Right lobe of liver (tissue), 6 donors: ENCODE data around the gene ITGAD. TPM values are rescaled to one million over a fixed set of nuclear protein-coding genes. Genes with fewer than 3 reads are reported as not detected.

ENCODE experiments used
- ATAC-seq, 4 donors: fragments of 200-7000 bp; cut with Tn5 transposase; one replicate each; pipeline ENCODE4 v1.9.1; 2020; ENCODE audit warnings: mild to moderate bottlenecking in 4 of 4, moderate library complexity in 4 of 4
- DNase-seq, 3 donors: peaks; one replicate each; pipeline ENCODE4 v3.0.0-alpha.2; 2020
- H3K27ac ChIP-seq, 3 donors: fragments of 200-600 bp; one replicate each; pipeline ENCODE4 v1.8.0; 2022
- H3K27me3 ChIP-seq, 2 donors: fragments of 200-600 bp; one replicate each; pipeline ENCODE4 v1.8.0; 2022
- H3K36me3 ChIP-seq, 4 donors: fragments of 200-600 bp; sonication (generic) in 1 of 4; one replicate each; pipeline versions ENCODE4 v1.5.1 to v1.8.0; 2017 to 2022; ENCODE audit warnings: control low read depth in 1 of 4
- H3K4me1 ChIP-seq, 4 donors: fragments of 200-600 bp; sonication (generic) in 1 of 4; one replicate each; pipeline versions ENCODE4 v1.5.1 to v1.8.0; 2017 to 2022; ENCODE audit warnings: control low read depth in 1 of 4
- H3K4me3 ChIP-seq, 3 donors: fragments of 200-600 bp; one replicate each; pipeline ENCODE4 v1.8.0; 2022
- H3K9me3 ChIP-seq, 4 donors: fragments of 200-600 bp; sonication (generic) in 1 of 4; one replicate each; pipeline versions ENCODE4 v1.5.1 to v1.8.0; 2017 to 2022; ENCODE audit warnings: control low read depth in 1 of 4
- CTCF ChIP-seq, 4 donors: fragments of 200-600 bp in 3 of 4; fragments of 450-650 bp in 1 of 4; IDR thresholded peaks; one replicate each; pipeline versions ENCODE4 v1.5.1 to v1.8.0; 2016 to 2022; ENCODE audit warnings: antibody characterized with exemption in 4 of 4, mild to moderate bottlenecking in 2 of 4
- POLR2A ChIP-seq: fragments of 450-650 bp; IDR thresholded peaks from one replicate; pipeline ENCODE4 v1.6.1; 2017; ENCODE audit warnings: antibody characterized with exemption, mild to moderate bottlenecking
- WGBS: methylation state at CpG from one replicate; pipeline ENCODE4 v1.1.6; 2018; ENCODE audit warnings: low coverage, low lambda C conversion rate; ENCODE audit not compliant: insufficient coverage; ENCODE audit errors: missing lambda C conversion rate; 5-methylcytosine and 5-hydroxymethylcytosine counted together
- intact Hi-C, 2 donors: fragments of 100-400 bp; cut with DNase I; formaldehyde crosslinking; loops; one replicate each; pipeline versions ENCODE4 v1.11.2 to v1.14.1; 2022
- total RNA-seq, 6 experiments: library from RNA; depleted of rRNA in 2 of 6; stranded (reverse); fragments of >200 nt in 2 of 6; fragmentation: NEBNext Ultra II Directional in 3 of 6; extraction: Animal tissue kit (Norgen Biotek cat#: 25700) in 3 of 6; gene quantifications; one replicate each; pipeline versions ENCODE4 v1.1.0 to v1.2.4, GENCODE V29; 2016 to 2023
- donor health status: DM: no; HTN: yes; CAD: no.
- donor health status: DM: no; HTN: no; CAD: no.
- donor health status: DM: no; HTN: no; CAD: no.
- donor health status: DM: no; HTN: yes; CAD: no.
- donor health status: DM: no; HTN: yes; CAD: no.

The ITGAD gene
- total RNA-seq, 6 experiments from 2014 or later: 0.13 to 2.0 (median 0.69) TPM; not detected in 2

GRCh38 chr16:31363721-31364120 lies 29.4 kb upstream of the ITGAD start:
- Histone ChIP-seq H3K36me3 (no peaks in the 10 kb centered on the region), H3K4me1 (no peaks in the 10 kb centered on the region), H3K27me3 (no peaks in the 10 kb centered on the region), H3K4me3 (no peak overlapping the region), H3K9me3 (no peaks in the 10 kb centered on the region), H3K27ac (no peak overlapping the region)
- DNase-seq: no peak
- TF ChIP-seq POLR2A (no peak), CTCF (IDR thresholded peaks at IDR 0.05) (no peak)
- no peak for ATAC-seq
- WGBS: 81% methylated on average over 4 of the region's 8 CpGs
- intact Hi-C loops: no loop called here

- ATAC-seq (no peak), DNase-seq (no peak)
- intact Hi-C loops: no loop called here
- no peak overlapping the region for H3K27ac ChIP-seq
- WGBS: 60% methylated on average over 3 of the region's 6 CpGs
- TF ChIP-seq POLR2A (no peak), CTCF (IDR thresholded peaks at IDR 0.05) (no peak)
- no peaks in the 10 kb centered on the region for H3K36me3 ChIP-seq
- no peaks in the 10 kb centered on the region for H3K4me1 ChIP-seq
- no peak overlapping the region for H3K4me3 ChIP-seq
- no peaks in the 10 kb centered on the region for H3K9me3 ChIP-seq
- no peaks in the 10 kb centered on the region for H3K27me3 ChIP-seq
Observed at GRCh38 chr16:31364421-31364820, 28.7 kb upstream of the ITGAD start.

GRCh38 chr16:31365131-31365865 lies 27.8 kb upstream of the ITGAD start:
- Histone ChIP-seq H3K27ac (no peak overlapping the region), H3K9me3 (no peaks in the 10 kb centered on the region), H3K4me1 (no peaks in the 10 kb centered on the region), H3K27me3 (no peaks in the 10 kb centered on the region), H3K4me3 (no peak overlapping the region), H3K36me3 (no peaks in the 10 kb centered on the region)
- ATAC-seq: peak in 2 of 4 donors; percentile 16 to 36
- intact Hi-C loops: no loop called here
- TF ChIP-seq CTCF (IDR thresholded peaks at IDR 0.05) (no peak), POLR2A (no peak)
- DNase-seq: no peak
- 83% methylated on average over 5 of the region's 7 CpGs for WGBS

GRCh38 chr16:31367853-31368252 lies 25.3 kb upstream of the ITGAD start:
- intact Hi-C loops: no loop called here
- no peaks in the 10 kb centered on the region for H3K4me1 ChIP-seq
- H3K27me3 ChIP-seq: no peaks in the 10 kb centered on the region
- 66% methylated on average over 3 of the region's 3 CpGs for WGBS
- DNase-seq (no peak), ATAC-seq (peak; percentile 21 to 60 (median 46))
- TF ChIP-seq CTCF (IDR thresholded peaks at IDR 0.05): no peak
- no peak for TF ChIP-seq POLR2A
- no peaks in the 10 kb centered on the region for H3K36me3 ChIP-seq
- no peaks in the 10 kb centered on the region for H3K9me3 ChIP-seq
- no peak overlapping the region for H3K27ac ChIP-seq
- H3K4me3 ChIP-seq: no peak overlapping the region
